Brain microvascular endothelial cell (primary cell): ENCODE measurements around the gene ABCC11.

Experiments used
- DNase-seq: peaks from one replicate; pipeline ENCODE4 v3.0.0-alpha.2; 2020
- H3K27ac ChIP-seq: fragments of 250-450 bp; sonication (Bioruptor Pico); 2 replicates; pipeline ENCODE4 v1.5.1; 2020; ENCODE audit warnings: mild to moderate bottlenecking, moderate library complexity
- H3K27me3 ChIP-seq: fragments of 250-450 bp; sonication (Bioruptor Pico); replicated peaks from 2 replicates; pipeline ENCODE4 v1.5.1; 2020; ENCODE audit warnings: mild to moderate bottlenecking
- H3K36me3 ChIP-seq: fragments of 250-450 bp; sonication (Bioruptor Pico); replicated peaks from 2 replicates; pipeline ENCODE4 v1.5.1; 2020; ENCODE audit warnings: mild to moderate bottlenecking
- H3K4me3 ChIP-seq: 2 replicates; pipeline ENCODE4 v1.5.1; 2011; ENCODE audit warnings: low read depth, mild to moderate bottlenecking, control low read depth, low read length, moderate library complexity
- CTCF ChIP-seq: IDR thresholded peaks from 2 replicates; pipeline ENCODE4 v1.5.1; 2011; ENCODE audit warnings: low read depth, mild to moderate bottlenecking, moderate library complexity, low read length, control low read depth, inconsistent platforms; ENCODE audit errors: missing control alignments
- in situ Hi-C: cut with HindIII; loops from 2 replicates; pipeline ENCODE4 v1.10.0; 2017; ENCODE audit warnings: low sequenced_read_pairs, low pct_ligation_motif_present

The ABCC11 gene

DNA sequence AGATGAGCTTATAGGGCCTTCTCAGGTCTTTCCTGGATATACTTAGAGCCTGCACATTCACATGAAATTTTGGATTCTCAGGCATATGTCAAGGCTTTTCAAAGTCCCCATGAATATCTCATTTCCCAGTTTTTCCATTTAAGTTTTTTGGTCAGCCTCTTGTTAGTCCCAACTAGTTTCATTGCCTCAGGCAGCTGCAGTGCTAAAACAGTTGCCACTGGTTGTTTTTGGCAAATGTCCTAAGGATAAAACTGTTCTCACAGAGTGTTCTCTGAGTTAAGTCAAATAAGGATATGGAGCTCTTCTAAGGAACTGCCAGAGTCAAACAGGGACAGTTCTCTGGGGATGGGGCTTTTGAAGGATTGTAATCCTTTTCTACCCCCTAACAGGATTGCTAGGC lies 39.9 kb upstream of the ABCC11 start:
- no peak for DNase-seq
- Histone ChIP-seq H3K36me3 (peaks cover 14% of the 10 kb centered on the region), H3K4me3 (no peak overlapping the region), H3K27me3 (no peaks in the 10 kb centered on the region), H3K27ac (no peak overlapping the region)
- in situ Hi-C loops = no loop called here
- TF ChIP-seq CTCF = no peak

DNA sequence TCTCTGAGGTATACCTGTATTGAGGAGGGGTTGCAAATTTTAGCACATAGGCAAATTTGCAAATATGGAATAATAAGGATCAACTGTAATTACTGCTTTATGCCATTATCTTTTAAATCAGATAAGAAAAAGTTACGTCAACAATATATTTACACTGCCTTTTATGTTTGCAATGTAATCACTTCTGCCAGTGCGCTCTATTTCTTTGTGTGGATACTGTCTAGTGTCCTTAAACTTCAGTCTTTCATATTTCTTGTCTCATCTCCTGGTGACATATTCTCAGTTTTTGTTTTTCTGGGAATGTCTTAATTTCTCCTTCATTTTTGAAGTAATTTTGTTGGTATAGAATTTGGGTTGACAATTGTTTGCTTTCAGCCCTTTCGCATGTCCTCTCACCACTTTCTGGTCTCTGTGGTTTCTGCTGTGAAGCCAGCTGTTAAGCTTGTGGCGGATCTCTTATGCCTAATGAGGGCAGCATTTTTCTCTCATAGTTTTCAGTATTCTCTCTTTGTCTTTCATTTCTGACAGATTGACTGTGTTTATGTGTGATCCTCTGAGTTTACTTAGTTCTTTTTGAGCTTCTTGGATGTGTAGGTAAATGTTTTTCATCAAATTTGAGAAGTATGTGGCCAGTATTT lies 37.6 kb upstream of the ABCC11 start:
- Histone ChIP-seq H3K4me3 (no peak overlapping the region), H3K27me3 (no peaks in the 10 kb centered on the region), H3K27ac (no peak overlapping the region), H3K36me3 (peaks cover 9% of the 10 kb centered on the region)
- no peak for DNase-seq
- in situ Hi-C loops = no loop called here
- no peak for TF ChIP-seq CTCF

- H3K4me3 ChIP-seq = no peak overlapping the region
- no peak overlapping the region for H3K27ac ChIP-seq
- no peak for DNase-seq
- H3K27me3 ChIP-seq = no peaks in the 10 kb centered on the region
- in situ Hi-C loops = no loop called here
- no peak for TF ChIP-seq CTCF
- peaks cover 11% of the 10 kb centered on the region for H3K36me3 ChIP-seq
Measured at GRCh38 chr16:48282636-48283263, 35.4 kb upstream of the ABCC11 start.

DNA sequence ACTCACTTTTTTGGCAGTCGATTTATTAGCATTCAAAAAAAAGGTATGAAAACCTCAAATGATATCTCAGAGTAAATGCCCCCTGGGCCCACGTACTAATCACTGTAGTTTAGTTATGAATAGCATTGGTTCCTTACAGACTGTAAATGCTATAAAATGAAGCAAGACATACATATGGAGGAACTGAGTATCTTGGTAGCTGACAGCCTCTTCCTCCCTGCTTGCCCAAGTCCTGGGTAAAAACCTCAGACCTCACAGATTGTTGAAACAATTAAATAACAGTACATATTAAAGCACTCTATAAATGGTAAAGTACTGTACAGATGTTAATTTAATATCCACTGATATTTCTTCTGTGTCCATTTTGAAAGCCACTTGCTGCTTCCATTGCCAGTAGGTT lies 33.2 kb upstream of the ABCC11 start:
- peaks cover 2% of the 10 kb centered on the region for H3K36me3 ChIP-seq
- no peak overlapping the region for H3K27ac ChIP-seq
- no peak for TF ChIP-seq CTCF
- no peak for DNase-seq
- H3K27me3 ChIP-seq = no peaks in the 10 kb centered on the region
- H3K4me3 ChIP-seq = no peak overlapping the region
- in situ Hi-C loops = no loop called here

- TF ChIP-seq CTCF = no peak
- no peak overlapping the region for H3K4me3 ChIP-seq
- no peaks in the 10 kb centered on the region for H3K27me3 ChIP-seq
- DNase-seq = no peak
- H3K27ac ChIP-seq = no peak overlapping the region
- peaks cover 2% of the 10 kb centered on the region for H3K36me3 ChIP-seq
- in situ Hi-C loops = no loop called here
Measured at GRCh38 chr16:48279199-48279598, 31.9 kb upstream of the ABCC11 start.

- no peak overlapping the region for H3K4me3 ChIP-seq
- DNase-seq = no peak
- H3K27me3 ChIP-seq = no peaks in the 10 kb centered on the region
- H3K27ac ChIP-seq = no peak overlapping the region
- peaks cover 2% of the 10 kb centered on the region for H3K36me3 ChIP-seq
- no peak for TF ChIP-seq CTCF
- in situ Hi-C loops = no loop called here
Measured at GRCh38 chr16:48277158-48277557, 29.8 kb upstream of the ABCC11 start.
